Fibroblast of skin of back (primary cell): ENCODE results near the gene C16orf89.

Source experiments
- DNase-seq: peaks from one replicate; pipeline ENCODE4 v3.0.0-alpha.2; 2013

C16orf89 gene

GRCh38 chr16:5027575-5028235, 38.1 kb downstream of the C16orf89 start:
- no peak for DNase-seq

- no peak for DNase-seq
Measured at GRCh38 chr16:5027086-5027485, 38.7 kb downstream of the C16orf89 start.

GRCh38 chr16:5026664-5027063, 39.1 kb downstream of the C16orf89 start:
- no peak for DNase-seq

- no peak for DNase-seq
Measured at GRCh38 chr16:5025171-5025632, 40.6 kb downstream of the C16orf89 start.

GRCh38 chr16:5024632-5025031, 41.1 kb downstream of the C16orf89 start:
- no peak for DNase-seq

GRCh38 chr16:5022521-5022920, 43.2 kb downstream of the C16orf89 start:
- no peak for DNase-seq

- no peak for DNase-seq
Measured at GRCh38 chr16:5020551-5020950, 45.2 kb downstream of the C16orf89 start.

- no peak for DNase-seq
Measured at GRCh38 chr16:5019775-5020174, 46.0 kb downstream of the C16orf89 start.

GRCh38 chr16:5018793-5019192, 47.0 kb downstream of the C16orf89 start:
- DNase-seq: no peak

- DNase-seq: no peak
Measured at GRCh38 chr16:5017678-5017969, 48.1 kb downstream of the C16orf89 start.

GRCh38 chr16:5016967-5017677, 48.6 kb downstream of the C16orf89 start:
- no peak for DNase-seq

- DNase-seq: no peak
Measured at GRCh38 chr16:5015887-5016286, 49.9 kb downstream of the C16orf89 start.

- DNase-seq: no peak
Measured at GRCh38 chr16:5015351-5015750, 50.4 kb downstream of the C16orf89 start.

- no peak for DNase-seq
Measured at GRCh38 chr16:5012887-5013286, 52.9 kb downstream of the C16orf89 start.

GRCh38 chr16:5011637-5012036, 54.1 kb downstream of the C16orf89 start:
- DNase-seq: no peak

GRCh38 chr16:5010576-5011329, 55.0 kb downstream of the C16orf89 start:
- DNase-seq: no peak

GRCh38 chr16:5008311-5008731, 57.4 kb downstream of the C16orf89 start:
- DNase-seq: no peak

GRCh38 chr16:5007256-5007655, 58.5 kb downstream of the C16orf89 start:
- DNase-seq: no peak

- no peak for DNase-seq
Measured at GRCh38 chr16:5006348-5007193, 59.2 kb downstream of the C16orf89 start.

GRCh38 chr16:5005916-5006315, 59.8 kb downstream of the C16orf89 start:
- no peak for DNase-seq

- no peak for DNase-seq
Measured at GRCh38 chr16:5004311-5004710, 61.4 kb downstream of the C16orf89 start.

- no peak for DNase-seq
Measured at GRCh38 chr16:5003828-5004227, 61.9 kb downstream of the C16orf89 start.

GRCh38 chr16:5003211-5003610, 62.5 kb downstream of the C16orf89 start:
- no peak for DNase-seq
